GM12892 (cell line): Measurements from ENCODE around the gene KAZN.

Experiments
- DNase-seq: peaks from one replicate; pipeline ENCODE4 v3.0.0; 2011; ENCODE audit not compliant: insufficient read length
- FAIRE-seq: peaks from 2 replicates; lab custom pipeline; 2011; peaks lifted over from hg19 to GRCh38; lab: Jason Lieb, UNC
- POLR2A ChIP-seq: IDR thresholded peaks from 2 replicates; pipeline ENCODE4 v1.6.1; 2011; ENCODE audit warnings: low read depth, low read length, control low read depth
- POLR2AphosphoS5 ChIP-seq: IDR thresholded peaks from 2 replicates; pipeline ENCODE4 v1.6.1; 2011; ENCODE audit warnings: low read depth, low read length, control low read depth
- TAF1 ChIP-seq: IDR thresholded peaks from 2 replicates; pipeline ENCODE4 v1.6.1; 2011; ENCODE audit warnings: low read depth, mild to moderate bottlenecking, control low read depth, low read length, borderline replicate concordance

The KAZN gene

GRCh38 chr1:15066191-15066590 lies 467.7 kb downstream of the KAZN start:
- DNase-seq (no peak), FAIRE-seq (no peak)

GRCh38 chr1:15067148-15067547 lies 468.7 kb downstream of the KAZN start:
- FAIRE-seq, result no peak
- no peak for DNase-seq
- TF ChIP-seq POLR2A, result no peak
- TF ChIP-seq POLR2AphosphoS5, result no peak
- TF ChIP-seq TAF1, result no peak

More at GRCh38 chr1:15066191-15066590, 467.7 kb downstream of the KAZN start:
- TF ChIP-seq TAF1 (no peak), POLR2AphosphoS5 (no peak), POLR2A (no peak)

GRCh38 chr1:15068152-15068551 lies 469.7 kb downstream of the KAZN start:
- FAIRE-seq, result no peak

GRCh38 chr1:15068997-15069396 lies 470.5 kb downstream of the KAZN start:
- no peak for TF ChIP-seq POLR2AphosphoS5
- no peak for DNase-seq
- no peak for FAIRE-seq

More at GRCh38 chr1:15068152-15068551, 469.7 kb downstream of the KAZN start:
- TF ChIP-seq TAF1 (no peak), POLR2A (no peak), POLR2AphosphoS5 (no peak)
- DNase-seq, result no peak

GRCh38 chr1:15070145-15070748 lies 471.8 kb downstream of the KAZN start:
- FAIRE-seq (no peak), DNase-seq (no peak)
- TF ChIP-seq POLR2A (no peak), TAF1 (no peak)

GRCh38 chr1:15071936-15072335 lies 473.5 kb downstream of the KAZN start:
- DNase-seq (no peak), FAIRE-seq (no peak)
- TF ChIP-seq TAF1 (no peak), POLR2A (no peak), POLR2AphosphoS5 (no peak)

GRCh38 chr1:15073799-15074308 lies 475.4 kb downstream of the KAZN start:
- TF ChIP-seq POLR2AphosphoS5 (no peak), TAF1 (no peak), POLR2A (no peak)
- no peak for DNase-seq
- no peak for FAIRE-seq

GRCh38 chr1:15075175-15075574 lies 476.7 kb downstream of the KAZN start:
- no peak for DNase-seq
- no peak for TF ChIP-seq POLR2A
- no peak for TF ChIP-seq POLR2AphosphoS5
- no peak for TF ChIP-seq TAF1
- no peak for FAIRE-seq

GRCh38 chr1:15075817-15076216 lies 477.3 kb downstream of the KAZN start:
- no peak for FAIRE-seq
- DNase-seq, result no peak
- no peak for TF ChIP-seq TAF1
- TF ChIP-seq POLR2AphosphoS5, result no peak
- TF ChIP-seq POLR2A, result no peak

- no peak for FAIRE-seq
- no peak for DNase-seq
- TF ChIP-seq TAF1 (no peak), POLR2A (no peak), POLR2AphosphoS5 (no peak)
Measured at GRCh38 chr1:15076807-15077206, 478.3 kb downstream of the KAZN start.

GRCh38 chr1:15077384-15077783 lies 478.9 kb downstream of the KAZN start:
- FAIRE-seq (no peak), DNase-seq (no peak)
- TF ChIP-seq POLR2AphosphoS5 (no peak), POLR2A (no peak), TAF1 (no peak)

- TF ChIP-seq POLR2AphosphoS5 (no peak), POLR2A (no peak), TAF1 (no peak)
- DNase-seq (no peak), FAIRE-seq (no peak)
Measured at GRCh38 chr1:15080328-15081007, 482.0 kb downstream of the KAZN start.
